IMR-90 (cell line): Measurements from ENCODE around the gene DLG5. TPM values are rescaled to one million over a fixed set of nuclear protein-coding genes. Genes with fewer than 3 reads are reported as not detected.
A peak's percentile ranks its signal among the peaks of the same experiment; 100 is the strongest.

Source experiments
- ATAC-seq: fragments of 200-7000 bp; cut with Tn5 transposase; 2 replicates; pipeline ENCODE4 v1.9.1; 2020; ENCODE audit warnings: low read depth, mild to moderate bottlenecking, moderate library complexity
- BruUV-seq: library from RNA; stranded (reverse); fragments of 400-500 nt; replicated peaks from 2 replicates; lab custom pipeline; 2021; lab: Mats Ljungman, UMichigan
- CTCF ChIA-PET: fragments of 300-600 bp; formaldehyde crosslinking; extraction: SDS; loops from one replicate; lab custom pipeline; 2021; ENCODE audit warnings: antibody characterized with exemption; lab: Yijun Ruan, JAX
- POLR2A ChIA-PET: fragments of 300-600 bp; sonication (Branson Sonifier 250); formaldehyde crosslinking; loops from one replicate; lab custom pipeline; 2022; ENCODE audit warnings: antibody characterized with exemption; ENCODE audit not compliant: unreplicated experiment; lab: Charles Lee
- DNase-seq: peaks from one replicate; pipeline ENCODE4 v3.0.0; 2013
- H2AFZ ChIP-seq: replicated peaks from 2 replicates; pipeline ENCODE3; 2013; ENCODE audit warnings: low read length, mild to moderate bottlenecking; ENCODE audit not compliant: poor library complexity
- H2AK5ac ChIP-seq: 2 replicates; pipeline ENCODE4 v1.6.1; 2013; ENCODE audit warnings: low read depth, low read length, inconsistent platforms
- H2AK9ac ChIP-seq: replicated peaks from 2 replicates; pipeline ENCODE3; 2013; ENCODE audit warnings: mild to moderate bottlenecking, low read depth, low read length, moderate library complexity; ENCODE audit not compliant: poor library complexity
- H2BK120ac ChIP-seq: 2 replicates; pipeline ENCODE4 v1.6.1; 2013; ENCODE audit warnings: low read depth, low read length, inconsistent platforms
- H2BK15ac ChIP-seq: 3 replicates; pipeline ENCODE4 v1.6.1; 2013; ENCODE audit warnings: low read depth, low read length, inconsistent platforms
- H2BK20ac ChIP-seq: 2 replicates; pipeline ENCODE4 v1.6.1; 2013; ENCODE audit warnings: low read depth, mild to moderate bottlenecking, inconsistent platforms, low read length, moderate library complexity
- H2BK5ac ChIP-seq: 2 replicates; pipeline ENCODE4 v1.6.1; 2013; ENCODE audit warnings: mild to moderate bottlenecking, low read depth, low read length, inconsistent platforms; ENCODE audit not compliant: poor library complexity, severe bottlenecking
- H3K14ac ChIP-seq: replicated peaks from 2 replicates; pipeline ENCODE4 v1.6.1; 2013; ENCODE audit warnings: low read depth, low read length, inconsistent platforms
- H3K18ac ChIP-seq: 2 replicates; pipeline ENCODE4 v1.6.1; 2013; ENCODE audit warnings: low read depth, low read length, control low read depth
- H3K23ac ChIP-seq: 2 replicates; pipeline ENCODE4 v1.6.1; 2013; ENCODE audit warnings: low read depth, low read length, inconsistent platforms
- H3K27ac ChIP-seq: 2 replicates; pipeline ENCODE4 v1.5.1; 2013; ENCODE audit warnings: mild to moderate bottlenecking, control low read depth, low read length; ENCODE audit not compliant: insufficient read depth
- H3K27me3 ChIP-seq: 2 replicates; pipeline ENCODE4 v1.6.1; 2013; ENCODE audit warnings: low read length; ENCODE audit not compliant: control insufficient read depth, insufficient read depth
- H3K36me3 ChIP-seq: 2 replicates; pipeline ENCODE4 v1.6.1; 2013; ENCODE audit warnings: low read length, mixed read lengths; ENCODE audit not compliant: control insufficient read depth, insufficient read depth
- H3K4ac ChIP-seq: 2 replicates; pipeline ENCODE4 v1.6.1; 2013; ENCODE audit warnings: low read depth, low read length, inconsistent platforms
- H3K4me1 ChIP-seq: 2 replicates; pipeline ENCODE4 v1.6.1; 2013; ENCODE audit warnings: low read length, mixed read lengths; ENCODE audit not compliant: control insufficient read depth, insufficient read depth
- H3K4me2 ChIP-seq: 2 replicates; pipeline ENCODE4 v1.6.1; 2013; ENCODE audit warnings: low read depth, mild to moderate bottlenecking, control low read depth, low read length, moderate library complexity
- H3K4me3 ChIP-seq: 2 replicates; pipeline ENCODE4 v1.5.1; 2013; ENCODE audit warnings: low read depth, mild to moderate bottlenecking, control low read depth, low read length, moderate library complexity; ENCODE audit not compliant: insufficient read depth
- H3K56ac ChIP-seq: 2 replicates; pipeline ENCODE4 v1.6.1; 2013; ENCODE audit warnings: low read length, inconsistent platforms; ENCODE audit not compliant: insufficient read depth; ENCODE audit errors: extremely low read depth
- H3K79me1 ChIP-seq, 2 experiments: 2 replicates each; pipeline ENCODE4 v1.6.1; 2013; ENCODE audit warnings: low read length in 2 of 2, inconsistent platforms in 1 of 2, low read depth in 1 of 2
- H3K9ac ChIP-seq: 2 replicates; pipeline ENCODE4 v1.6.1; 2013; ENCODE audit warnings: low read depth, low read length, control low read depth
- H3K9me1 ChIP-seq: 2 replicates; pipeline ENCODE4 v1.6.1; 2013; ENCODE audit warnings: low read length, inconsistent platforms; ENCODE audit not compliant: insufficient read depth
- H3K9me3 ChIP-seq: 2 replicates; pipeline ENCODE4 v1.6.1; 2013; ENCODE audit warnings: low read length; ENCODE audit not compliant: control insufficient read depth, insufficient read depth
- H4K20me1 ChIP-seq: 2 replicates; pipeline ENCODE4 v1.6.1; 2013; ENCODE audit warnings: low read length, inconsistent platforms; ENCODE audit not compliant: insufficient read depth
- H4K5ac ChIP-seq: 2 replicates; pipeline ENCODE4 v1.6.1; 2013; ENCODE audit warnings: mild to moderate bottlenecking, low read depth, low read length, control low read depth
- H4K8ac ChIP-seq, 2 experiments: 2 replicates each; pipeline ENCODE4 v1.6.1; 2013; ENCODE audit warnings: low read depth in 2 of 2, low read length in 2 of 2, control low read depth in 1 of 2, inconsistent platforms in 1 of 2
- H4K91ac ChIP-seq: 2 replicates; pipeline ENCODE4 v1.6.1; 2013; ENCODE audit warnings: low read depth, low read length, inconsistent platforms; ENCODE audit not compliant: insufficient read depth
- BHLHE40 ChIP-seq: fragments of 150-350 bp; IDR thresholded peaks from 2 replicates; pipeline ENCODE4 v1.6.1; 2016; ENCODE audit warnings: mild to moderate bottlenecking, low read depth, low read length
- CEBPB ChIP-seq: IDR thresholded peaks from 2 replicates; pipeline ENCODE4 v1.6.1; 2012; ENCODE audit warnings: low read depth, low read length, improper control_type of control experiment
- CHD1 ChIP-seq: IDR thresholded peaks from 2 replicates; pipeline ENCODE4 v1.6.1; 2012; ENCODE audit warnings: low read depth, low read length, improper control_type of control experiment
- FOS ChIP-seq: fragments of 150-350 bp; IDR thresholded peaks from 2 replicates; pipeline ENCODE4 v1.6.1; 2016; ENCODE audit warnings: low read depth, low read length
- MAFK ChIP-seq: IDR thresholded peaks from 2 replicates; pipeline ENCODE4 v1.6.1; 2012; ENCODE audit warnings: low read depth, low read length, improper control_type of control experiment
- MAZ ChIP-seq: IDR thresholded peaks from 2 replicates; pipeline ENCODE4 v1.6.1; 2012; ENCODE audit warnings: low read depth, mild to moderate bottlenecking, low read length, improper control_type of control experiment, moderate library complexity, borderline replicate concordance
- MXI1 ChIP-seq: IDR thresholded peaks from 2 replicates; pipeline ENCODE4 v1.6.1; 2012; ENCODE audit warnings: low read depth, mild to moderate bottlenecking, low read length, moderate library complexity, borderline replicate concordance
- NFE2L2 ChIP-seq: fragments of 150-350 bp; IDR thresholded peaks from 2 replicates; pipeline ENCODE4 v1.6.1; 2016; ENCODE audit warnings: low read depth, mild to moderate bottlenecking, low read length
- POLR2A ChIP-seq: IDR thresholded peaks from 2 replicates; pipeline ENCODE4 v1.6.1; 2012; ENCODE audit warnings: mild to moderate bottlenecking, low read depth, low read length
- RAD21 ChIP-seq: IDR thresholded peaks from 2 replicates; pipeline ENCODE4 v1.6.1; 2012; ENCODE audit warnings: low read length, improper control_type of control experiment
- RCOR1 ChIP-seq: IDR thresholded peaks from 2 replicates; pipeline ENCODE4 v1.6.1; 2012; ENCODE audit warnings: mild to moderate bottlenecking, low read length, improper control_type of control experiment; ENCODE audit not compliant: insufficient replicate concordance
- RFX5 ChIP-seq: IDR thresholded peaks from 2 replicates; pipeline ENCODE4 v1.8.0; 2012; ENCODE audit warnings: low read depth, mild to moderate bottlenecking, low read length, moderate library complexity
- SMC3 ChIP-seq: fragments of 150-350 bp; IDR thresholded peaks from 2 replicates; pipeline ENCODE4 v1.6.1; 2016; ENCODE audit warnings: low read depth, mild to moderate bottlenecking, antibody characterized with exemption, low read length, moderate library complexity
- WGBS, 2 experiments: methylation state at CpG; one replicate each; pipeline versions ENCODE4 v1.1.5 to v1.1.7; 2013; ENCODE audit warnings: missing lambda C conversion rate in 2 of 2; ENCODE audit not compliant: insufficient read length in 1 of 2; ENCODE audit errors: extremely low coverage in 2 of 2; 5-methylcytosine and 5-hydroxymethylcytosine counted together
- dilution Hi-C: fragments of 300-500 bp; cut with HindIII; formaldehyde crosslinking; loops from one replicate; pipeline ENCODE4 v1.14.3; 2018; ENCODE audit warnings: low sequenced_read_pairs; ENCODE audit not compliant: unreplicated experiment
- in situ Hi-C: fragments of 300-500 bp; cut with MboI; formaldehyde crosslinking; loops from 3 replicates; pipeline ENCODE4 v1.14.3; 2019; ENCODE audit warnings: low sequenced_read_pairs, inconsistent platforms, mixed read lengths
- intact Hi-C: fragments of 100-400 bp; cut with micrococcal nuclease; formaldehyde crosslinking; loops from 2 replicates; pipeline ENCODE4 v1.10.0; 2022
- polyA plus RNA-seq, 3 experiments: library from polyadenylated mRNA; depleted of rRNA; stranded (reverse); fragments of >200 nt; gene quantifications; 2 replicates each; pipeline ENCODE4 v1.2.3, GENCODE V29; 2012; ENCODE audit warnings: low replicate concordance in 1 of 3
- total RNA-seq: library from RNA; depleted of rRNA; stranded (reverse); fragments of >200 nt; gene quantifications from 2 replicates; pipeline ENCODE4 v1.2.3, GENCODE V29; 2012
- TF ChIP-seq, protein P1 (sequence below): fragments of 150-350 bp; IDR thresholded peaks from 2 replicates; pipeline ENCODE4 v1.6.1; 2017; ENCODE audit warnings: mild to moderate bottlenecking, antibody characterized with exemption, low read length, low read depth
- TF ChIP-seq, protein P2 (sequence below): fragments of 150-350 bp; IDR thresholded peaks from 2 replicates; pipeline ENCODE4 v1.6.1; 2016; ENCODE audit warnings: low read depth, mild to moderate bottlenecking, low read length, moderate library complexity, borderline replicate concordance
- TF ChIP-seq, protein P3 (sequence below): conservative IDR thresholded peaks from 2 replicates; pipeline ENCODE4 v1.5.1; 2012; ENCODE audit warnings: mild to moderate bottlenecking, low read depth, low read length, improper control_type of control experiment

The DLG5 gene
- total and polyA plus RNA-seq, 2 of the 4 experiments (the other 2 are of a cell fraction), result 12.7 to 28.7 TPM

DNA sequence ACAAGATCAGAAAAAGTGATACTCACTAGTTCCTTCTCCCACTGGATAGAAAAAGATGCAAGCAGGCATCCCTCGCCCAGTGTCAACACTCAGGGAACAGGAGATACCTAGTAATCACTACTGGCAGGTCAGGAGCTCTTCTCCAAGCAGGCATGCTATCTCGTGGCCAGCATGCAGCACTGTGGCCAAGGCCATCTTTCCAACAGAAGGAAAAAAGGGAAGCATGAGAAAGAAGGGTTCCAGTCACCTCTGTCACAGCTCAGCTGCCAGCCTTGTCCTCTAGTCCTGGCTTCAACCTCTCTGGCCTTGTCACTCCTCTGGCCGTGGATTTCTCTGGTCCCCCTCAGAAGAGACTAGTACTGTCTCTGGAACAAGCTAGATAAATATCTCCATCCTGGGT, 45.3 kb downstream of the DLG5 start:
- Histone ChIP-seq H3K36me3 (no peaks in the 10 kb centered on the region), H3K4me1 (peaks cover 22% of the 10 kb centered on the region), H3K9me1 (peaks cover 47% of the 10 kb centered on the region), H3K9ac (no peak overlapping the region), H2AFZ (no peak overlapping the region), H2BK5ac (no peak overlapping the region), H2BK15ac (no peak overlapping the region), H3K9me3 (no peaks in the 10 kb centered on the region), H2AK5ac (no peak overlapping the region), H2BK20ac (no peak overlapping the region), H2AK9ac (no peak overlapping the region), H3K79me1 (peaks cover 61 to 97% of the 10 kb centered on the region in 2 experiments), H2BK120ac (no peak overlapping the region), H3K14ac (0 out of 2 replicates have a peak overlapping the region, but pooled peaks have one; percentile 48), H3K4me3 (no peak overlapping the region), H3K23ac (0 out of 2 replicates have a peak overlapping the region, but pooled peaks have one; percentile 42), H4K20me1 (peaks cover 90% of the 10 kb centered on the region), H4K5ac (no peak overlapping the region), H3K4me2 (no peak overlapping the region), H3K27ac (no peak overlapping the region), H3K27me3 (no peaks in the 10 kb centered on the region), H4K91ac (no peak overlapping the region), H3K4ac (no peak overlapping the region), H3K56ac (no peak overlapping the region), H3K18ac (no peak overlapping the region), H4K8ac (no peak overlapping the region)
- no CpG with 5 or more reads among the region's 3 CpGs for WGBS, 2 experiments
- ChIA-PET POLR2A (no interaction called here), CTCF (interaction anchor here (1.0 kb wide), 1 partner anchor 11 kb away, joined by 3 read pairs; no protein-coding TSS in a partner anchor)
- TF ChIP-seq BHLHE40 (no peak), RAD21 (no peak), SMC3 (no peak), FOS (no peak), RCOR1 (no peak), CEBPB (no peak), CHD1 (no peak), MXI1 (no peak), MAFK (no peak), POLR2A (no peak), MAZ (no peak), NFE2L2 (no peak), RFX5 (no peak)
- TF ChIP-seq, protein P1, sequence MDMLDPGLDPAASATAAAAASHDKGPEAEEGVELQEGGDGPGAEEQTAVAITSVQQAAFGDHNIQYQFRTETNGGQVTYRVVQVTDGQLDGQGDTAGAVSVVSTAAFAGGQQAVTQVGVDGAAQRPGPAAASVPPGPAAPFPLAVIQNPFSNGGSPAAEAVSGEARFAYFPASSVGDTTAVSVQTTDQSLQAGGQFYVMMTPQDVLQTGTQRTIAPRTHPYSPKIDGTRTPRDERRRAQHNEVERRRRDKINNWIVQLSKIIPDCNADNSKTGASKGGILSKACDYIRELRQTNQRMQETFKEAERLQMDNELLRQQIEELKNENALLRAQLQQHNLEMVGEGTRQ, result no peak
- TF ChIP-seq, protein P2, sequence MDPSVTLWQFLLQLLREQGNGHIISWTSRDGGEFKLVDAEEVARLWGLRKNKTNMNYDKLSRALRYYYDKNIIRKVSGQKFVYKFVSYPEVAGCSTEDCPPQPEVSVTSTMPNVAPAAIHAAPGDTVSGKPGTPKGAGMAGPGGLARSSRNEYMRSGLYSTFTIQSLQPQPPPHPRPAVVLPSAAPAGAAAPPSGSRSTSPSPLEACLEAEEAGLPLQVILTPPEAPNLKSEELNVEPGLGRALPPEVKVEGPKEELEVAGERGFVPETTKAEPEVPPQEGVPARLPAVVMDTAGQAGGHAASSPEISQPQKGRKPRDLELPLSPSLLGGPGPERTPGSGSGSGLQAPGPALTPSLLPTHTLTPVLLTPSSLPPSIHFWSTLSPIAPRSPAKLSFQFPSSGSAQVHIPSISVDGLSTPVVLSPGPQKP, result no peak
- TF ChIP-seq, protein P3, sequence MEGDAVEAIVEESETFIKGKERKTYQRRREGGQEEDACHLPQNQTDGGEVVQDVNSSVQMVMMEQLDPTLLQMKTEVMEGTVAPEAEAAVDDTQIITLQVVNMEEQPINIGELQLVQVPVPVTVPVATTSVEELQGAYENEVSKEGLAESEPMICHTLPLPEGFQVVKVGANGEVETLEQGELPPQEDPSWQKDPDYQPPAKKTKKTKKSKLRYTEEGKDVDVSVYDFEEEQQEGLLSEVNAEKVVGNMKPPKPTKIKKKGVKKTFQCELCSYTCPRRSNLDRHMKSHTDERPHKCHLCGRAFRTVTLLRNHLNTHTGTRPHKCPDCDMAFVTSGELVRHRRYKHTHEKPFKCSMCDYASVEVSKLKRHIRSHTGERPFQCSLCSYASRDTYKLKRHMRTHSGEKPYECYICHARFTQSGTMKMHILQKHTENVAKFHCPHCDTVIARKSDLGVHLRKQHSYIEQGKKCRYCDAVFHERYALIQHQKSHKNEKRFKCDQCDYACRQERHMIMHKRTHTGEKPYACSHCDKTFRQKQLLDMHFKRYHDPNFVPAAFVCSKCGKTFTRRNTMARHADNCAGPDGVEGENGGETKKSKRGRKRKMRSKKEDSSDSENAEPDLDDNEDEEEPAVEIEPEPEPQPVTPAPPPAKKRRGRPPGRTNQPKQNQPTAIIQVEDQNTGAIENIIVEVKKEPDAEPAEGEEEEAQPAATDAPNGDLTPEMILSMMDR, result no peak
- DNase-seq, result no peak
- in situ Hi-C loops (no loop called here), intact Hi-C loops (no loop called here), dilution Hi-C loops (no loop called here)
- no TSS peak for BruUV-seq
- no peak for ATAC-seq
